Embryonic facial prominence (tissue), 1 donor: ENCODE measurements around the gene MRPL52.
A peak's percentile ranks its signal among the peaks of the same experiment; 100 is the strongest.
"Not testable (repeated sequence)": the region's sequence is repeated elsewhere in the genome, so short reads cannot be mapped to it uniquely, and the experiment has no call there.

Source experiments
- DNase-seq: peaks from one replicate; pipeline ENCODE4 v3.0.0-alpha.2; 2016; ENCODE audit errors: extremely low spot score

The MRPL52 gene

GRCh38 chr14:22854963-22855724, 25.5 kb downstream of the MRPL52 start:
- no peak for DNase-seq

GRCh38 chr14:22856428-22856827, 26.7 kb downstream of the MRPL52 start:
- no peak for DNase-seq

- not testable (repeated sequence) for DNase-seq
Observed at GRCh38 chr14:22860377-22860776, 30.7 kb downstream of the MRPL52 start.

GRCh38 chr14:22861651-22862050, 32.0 kb downstream of the MRPL52 start:
- no peak for DNase-seq

- DNase-seq = no peak
Observed at GRCh38 chr14:22864979-22865378, 35.3 kb downstream of the MRPL52 start.

GRCh38 chr14:22865424-22866405, 36.0 kb downstream of the MRPL52 start:
- no peak for DNase-seq

GRCh38 chr14:22866874-22867273, 37.2 kb downstream of the MRPL52 start:
- no peak for DNase-seq

DNA sequence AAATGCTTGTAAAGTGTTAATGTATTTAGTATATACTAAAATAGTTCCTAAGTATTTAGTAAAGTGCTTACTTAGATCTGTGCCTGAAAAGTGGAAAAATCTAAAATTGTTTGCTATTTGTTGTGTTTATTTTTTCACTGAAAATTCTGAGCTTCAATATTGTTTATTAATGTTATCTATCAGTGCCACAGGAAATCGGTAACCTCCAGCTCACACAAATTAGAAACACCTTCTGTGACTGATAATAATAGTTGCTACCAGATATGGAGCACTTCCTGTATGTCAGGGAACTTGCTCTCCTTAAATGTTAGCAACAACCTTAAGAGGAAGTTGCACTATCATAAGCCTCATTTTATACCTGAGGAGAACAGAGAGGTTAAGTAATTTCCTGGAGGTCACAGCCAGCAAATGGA, 41.1 kb downstream of the MRPL52 start:
- DNase-seq = no peak

GRCh38 chr14:22871224-22872032, 41.7 kb downstream of the MRPL52 start, which contains the start of gene LRP10:
Gene LRP10 (plus strand): TSS chr14:22871740. CDS start chr14:22872304, 564 bp downstream.
- DNase-seq = no peak

DNA sequence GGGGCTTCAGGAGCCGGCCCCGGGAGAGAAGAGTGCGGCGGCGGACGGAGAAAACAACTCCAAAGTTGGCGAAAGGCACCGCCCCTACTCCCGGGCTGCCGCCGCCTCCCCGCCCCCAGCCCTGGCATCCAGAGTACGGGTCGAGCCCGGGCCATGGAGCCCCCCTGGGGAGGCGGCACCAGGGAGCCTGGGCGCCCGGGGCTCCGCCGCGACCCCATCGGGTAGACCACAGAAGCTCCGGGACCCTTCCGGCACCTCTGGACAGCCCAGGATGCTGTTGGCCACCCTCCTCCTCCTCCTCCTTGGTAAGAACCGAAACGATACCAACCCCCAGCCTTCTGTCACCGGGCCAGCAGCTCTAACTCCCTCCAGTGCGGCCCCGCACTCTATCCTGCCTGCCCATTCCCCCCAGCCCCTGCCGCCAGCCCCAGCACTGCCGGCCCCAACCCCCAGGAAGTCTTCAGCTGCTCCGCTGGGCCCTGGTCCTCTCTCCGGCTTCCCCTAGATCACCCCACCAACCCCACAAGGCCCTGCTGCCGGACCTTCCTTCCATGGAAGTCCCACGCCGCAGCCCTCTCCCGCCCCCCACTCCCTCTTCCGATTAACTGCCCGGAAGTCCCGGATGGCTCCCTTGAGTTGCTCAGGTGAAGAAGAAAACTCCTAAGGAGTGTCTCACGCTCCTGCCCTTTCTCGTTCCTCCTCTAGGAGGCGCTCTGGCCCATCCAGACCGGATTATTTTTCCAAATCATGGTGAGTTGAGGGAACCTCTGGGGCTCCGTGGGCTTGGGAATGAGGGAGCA, 42.5 kb downstream of the MRPL52 start:
- peak; percentile 75 for DNase-seq

DNA sequence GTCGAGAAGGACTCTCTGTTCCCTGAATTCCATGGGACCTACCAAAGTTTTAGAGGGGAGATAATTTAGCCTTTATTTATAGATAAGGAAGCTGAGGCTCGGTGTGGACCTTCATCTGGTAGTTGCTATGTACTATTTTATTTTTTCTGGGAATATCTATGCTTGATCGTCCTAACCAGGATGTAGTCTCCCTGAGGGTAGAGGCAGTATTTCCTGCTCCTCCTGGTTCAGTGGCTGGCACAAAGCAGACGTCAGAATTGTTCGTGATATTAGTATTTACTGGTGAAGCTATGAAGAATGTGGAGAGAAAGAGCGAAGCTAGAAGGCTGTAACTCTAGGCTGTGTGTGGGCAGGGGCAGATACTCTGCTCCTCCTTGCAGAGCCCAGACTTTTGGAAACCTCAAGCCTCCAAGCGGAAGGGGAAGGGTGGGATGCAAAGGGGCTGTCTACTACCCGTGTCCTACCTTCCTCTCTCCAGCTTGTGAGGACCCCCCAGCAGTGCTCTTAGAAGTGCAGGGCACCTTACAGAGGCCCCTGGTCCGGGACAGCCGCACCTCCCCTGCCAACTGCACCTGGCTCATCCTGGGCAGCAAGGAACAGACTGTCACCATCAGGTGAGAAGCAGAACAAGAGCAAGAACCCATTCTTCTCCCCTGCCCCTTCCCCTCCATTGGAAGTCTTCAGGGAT, 43.3 kb downstream of the MRPL52 start:
- no peak for DNase-seq

DNA sequence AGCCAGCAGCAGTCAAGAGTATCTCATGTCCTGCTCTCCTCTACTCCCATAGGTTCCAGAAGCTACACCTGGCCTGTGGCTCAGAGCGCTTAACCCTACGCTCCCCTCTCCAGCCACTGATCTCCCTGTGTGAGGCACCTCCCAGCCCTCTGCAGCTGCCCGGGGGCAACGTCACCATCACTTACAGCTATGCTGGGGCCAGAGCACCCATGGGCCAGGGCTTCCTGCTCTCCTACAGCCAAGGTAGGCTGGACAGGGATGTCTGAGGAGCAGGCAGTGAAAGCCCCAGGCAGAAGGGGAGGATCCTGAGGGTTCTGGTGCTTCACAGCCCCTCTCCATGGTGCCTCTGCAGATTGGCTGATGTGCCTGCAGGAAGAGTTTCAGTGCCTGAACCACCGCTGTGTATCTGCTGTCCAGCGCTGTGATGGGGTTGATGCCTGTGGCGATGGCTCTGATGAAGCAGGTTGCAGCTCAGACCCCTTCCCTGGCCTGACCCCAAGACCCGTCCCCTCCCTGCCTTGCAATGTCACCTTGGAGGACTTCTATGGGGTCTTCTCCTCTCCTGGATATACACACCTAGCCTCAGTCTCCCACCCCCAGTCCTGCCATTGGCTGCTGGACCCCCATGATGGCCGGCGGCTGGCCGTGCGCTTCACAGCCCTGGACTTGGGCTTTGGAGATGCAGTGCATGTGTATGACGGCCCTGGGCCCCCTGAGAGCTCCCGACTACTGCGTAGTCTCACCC, 45.5 kb downstream of the MRPL52 start:
- DNase-seq = no peak

- DNase-seq = no peak
Observed at GRCh38 chr14:22875748-22876319, 46.1 kb downstream of the MRPL52 start.

GRCh38 chr14:22877000-22877501, 47.4 kb downstream of the MRPL52 start:
- no peak for DNase-seq

- no peak for DNase-seq
Observed at GRCh38 chr14:22878271-22879246, 48.9 kb downstream of the MRPL52 start.

GRCh38 chr14:22882064-22882463, 52.4 kb downstream of the MRPL52 start:
- DNase-seq = no peak

DNA sequence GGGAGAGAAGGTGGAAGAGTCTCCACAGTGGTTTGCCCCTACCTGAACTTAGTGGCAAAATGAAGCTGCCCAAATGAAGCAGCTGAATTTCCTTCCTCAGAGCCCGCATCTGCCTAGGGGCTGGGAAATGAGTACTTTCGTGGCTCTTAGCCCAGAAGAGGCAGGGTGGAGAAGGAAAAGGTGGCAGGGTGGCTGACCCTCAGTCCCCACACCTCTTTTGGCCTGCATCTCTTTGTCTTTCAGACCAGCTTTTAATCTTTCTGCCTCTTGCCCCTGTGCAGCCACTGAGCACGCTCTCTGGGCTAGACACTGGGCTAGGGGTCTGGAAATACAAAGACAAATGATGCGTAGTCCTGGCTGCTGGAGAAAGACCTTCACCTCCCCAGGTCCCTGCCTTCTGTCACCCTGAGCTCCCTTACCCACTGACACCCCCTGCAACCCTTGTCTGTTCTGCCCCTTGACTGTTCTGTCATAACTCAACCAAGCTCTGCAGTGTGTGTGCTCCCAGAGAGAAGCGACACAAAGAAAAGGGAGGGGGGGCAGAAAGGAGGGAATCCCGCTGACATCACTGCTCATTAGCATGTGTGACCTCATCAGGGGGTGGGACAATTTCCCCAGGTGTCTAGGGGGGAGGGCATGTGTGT, 53.0 kb downstream of the MRPL52 start:
- DNase-seq = peak; percentile 68
